Neural cell (in vitro differentiated cells): ENCODE data around the gene CALHM6.

Source experiments
- EP300 ChIP-seq: fragments of 450-650 bp; conservative IDR thresholded peaks from 2 replicates; pipeline ENCODE4 v1.6.1; 2014; ENCODE audit warnings: antibody characterized with exemption, mild to moderate bottlenecking, moderate library complexity; ENCODE audit not compliant: poor library complexity, severe bottlenecking
- EZH2 ChIP-seq: fragments of 200-600, 300-800 bp; shearing (Covaris generic), sonication (generic); IDR thresholded peaks from 2 replicates; pipeline ENCODE4 v1.6.1; 2014; ENCODE audit warnings: antibody characterized with exemption, low read length, borderline replicate concordance, mild to moderate bottlenecking; ENCODE audit not compliant: insufficient read depth, poor library complexity, severe bottlenecking
- MXI1 ChIP-seq: fragments of 450-650 bp; conservative IDR thresholded peaks from 2 replicates; pipeline ENCODE4 v1.6.1; 2014; ENCODE audit warnings: antibody characterized with exemption, mild to moderate bottlenecking; ENCODE audit not compliant: poor library complexity, severe bottlenecking
- POLR2AphosphoS5 ChIP-seq: IDR thresholded peaks from 2 replicates; pipeline ENCODE4 v1.6.1; 2012
- RAD21 ChIP-seq: fragments of 450-650 bp; conservative IDR thresholded peaks from 2 replicates; pipeline ENCODE4 v1.6.1; 2014; ENCODE audit warnings: antibody characterized with exemption, mild to moderate bottlenecking, moderate library complexity
- SMC3 ChIP-seq: fragments of 450-650 bp; conservative IDR thresholded peaks from 2 replicates; pipeline ENCODE4 v1.6.1; 2014; ENCODE audit warnings: antibody characterized with exemption, mild to moderate bottlenecking, moderate library complexity; ENCODE audit not compliant: poor library complexity
- TAF1 ChIP-seq: IDR thresholded peaks from 2 replicates; pipeline ENCODE4 v1.6.1; 2012; ENCODE audit warnings: low read depth
- TF ChIP-seq, protein P1 (sequence below): fragments of 450-650 bp; IDR thresholded peaks from 2 replicates; pipeline ENCODE4 v1.5.1; 2014; ENCODE audit warnings: antibody characterized with exemption, mild to moderate bottlenecking, moderate library complexity; ENCODE audit not compliant: poor library complexity, severe bottlenecking
- TF ChIP-seq, protein P2 (sequence below): IDR thresholded peaks from 2 replicates; pipeline ENCODE4 v1.6.1; 2012; ENCODE audit warnings: borderline replicate concordance

DNA sequence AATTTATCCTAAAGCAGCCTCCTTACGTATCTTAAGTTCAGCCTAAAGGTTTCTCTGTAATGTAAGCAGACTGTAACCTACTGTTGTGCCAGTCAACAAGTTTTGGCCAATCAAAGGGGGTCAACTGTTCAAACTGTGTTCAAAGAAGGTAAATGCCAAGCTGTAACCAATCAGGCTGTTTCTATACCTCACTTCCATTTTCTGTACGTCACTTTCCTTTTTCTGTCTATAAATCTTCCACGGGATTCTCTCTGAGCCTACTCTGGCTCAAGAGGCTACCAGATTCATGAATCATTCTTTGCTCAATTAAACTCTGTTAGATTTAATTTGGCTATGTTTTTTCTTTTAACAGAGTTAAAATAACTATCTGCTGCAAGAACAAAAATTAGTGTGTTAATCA, 5.1 kb upstream of the CALHM6 start:
- TF ChIP-seq, protein P1, sequence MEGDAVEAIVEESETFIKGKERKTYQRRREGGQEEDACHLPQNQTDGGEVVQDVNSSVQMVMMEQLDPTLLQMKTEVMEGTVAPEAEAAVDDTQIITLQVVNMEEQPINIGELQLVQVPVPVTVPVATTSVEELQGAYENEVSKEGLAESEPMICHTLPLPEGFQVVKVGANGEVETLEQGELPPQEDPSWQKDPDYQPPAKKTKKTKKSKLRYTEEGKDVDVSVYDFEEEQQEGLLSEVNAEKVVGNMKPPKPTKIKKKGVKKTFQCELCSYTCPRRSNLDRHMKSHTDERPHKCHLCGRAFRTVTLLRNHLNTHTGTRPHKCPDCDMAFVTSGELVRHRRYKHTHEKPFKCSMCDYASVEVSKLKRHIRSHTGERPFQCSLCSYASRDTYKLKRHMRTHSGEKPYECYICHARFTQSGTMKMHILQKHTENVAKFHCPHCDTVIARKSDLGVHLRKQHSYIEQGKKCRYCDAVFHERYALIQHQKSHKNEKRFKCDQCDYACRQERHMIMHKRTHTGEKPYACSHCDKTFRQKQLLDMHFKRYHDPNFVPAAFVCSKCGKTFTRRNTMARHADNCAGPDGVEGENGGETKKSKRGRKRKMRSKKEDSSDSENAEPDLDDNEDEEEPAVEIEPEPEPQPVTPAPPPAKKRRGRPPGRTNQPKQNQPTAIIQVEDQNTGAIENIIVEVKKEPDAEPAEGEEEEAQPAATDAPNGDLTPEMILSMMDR: no peak
- TF ChIP-seq SMC3: no peak
- TF ChIP-seq, protein P2, sequence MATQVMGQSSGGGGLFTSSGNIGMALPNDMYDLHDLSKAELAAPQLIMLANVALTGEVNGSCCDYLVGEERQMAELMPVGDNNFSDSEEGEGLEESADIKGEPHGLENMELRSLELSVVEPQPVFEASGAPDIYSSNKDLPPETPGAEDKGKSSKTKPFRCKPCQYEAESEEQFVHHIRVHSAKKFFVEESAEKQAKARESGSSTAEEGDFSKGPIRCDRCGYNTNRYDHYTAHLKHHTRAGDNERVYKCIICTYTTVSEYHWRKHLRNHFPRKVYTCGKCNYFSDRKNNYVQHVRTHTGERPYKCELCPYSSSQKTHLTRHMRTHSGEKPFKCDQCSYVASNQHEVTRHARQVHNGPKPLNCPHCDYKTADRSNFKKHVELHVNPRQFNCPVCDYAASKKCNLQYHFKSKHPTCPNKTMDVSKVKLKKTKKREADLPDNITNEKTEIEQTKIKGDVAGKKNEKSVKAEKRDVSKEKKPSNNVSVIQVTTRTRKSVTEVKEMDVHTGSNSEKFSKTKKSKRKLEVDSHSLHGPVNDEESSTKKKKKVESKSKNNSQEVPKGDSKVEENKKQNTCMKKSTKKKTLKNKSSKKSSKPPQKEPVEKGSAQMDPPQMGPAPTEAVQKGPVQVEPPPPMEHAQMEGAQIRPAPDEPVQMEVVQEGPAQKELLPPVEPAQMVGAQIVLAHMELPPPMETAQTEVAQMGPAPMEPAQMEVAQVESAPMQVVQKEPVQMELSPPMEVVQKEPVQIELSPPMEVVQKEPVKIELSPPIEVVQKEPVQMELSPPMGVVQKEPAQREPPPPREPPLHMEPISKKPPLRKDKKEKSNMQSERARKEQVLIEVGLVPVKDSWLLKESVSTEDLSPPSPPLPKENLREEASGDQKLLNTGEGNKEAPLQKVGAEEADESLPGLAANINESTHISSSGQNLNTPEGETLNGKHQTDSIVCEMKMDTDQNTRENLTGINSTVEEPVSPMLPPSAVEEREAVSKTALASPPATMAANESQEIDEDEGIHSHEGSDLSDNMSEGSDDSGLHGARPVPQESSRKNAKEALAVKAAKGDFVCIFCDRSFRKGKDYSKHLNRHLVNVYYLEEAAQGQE: no peak
- TF ChIP-seq EZH2: no peak
- no peak for TF ChIP-seq TAF1
- TF ChIP-seq EP300: no peak
- no peak for TF ChIP-seq POLR2AphosphoS5
- TF ChIP-seq RAD21: no peak
- no peak for TF ChIP-seq MXI1
